PFSK-1 (cell line): ENCODE measurements around the gene CUL4A.

Source experiments
- FOXP2 ChIP-seq: optimal IDR thresholded peaks from 2 replicates; pipeline ENCODE3; 2011; ENCODE audit warnings: borderline replicate concordance, control low read depth, inconsistent platforms; ENCODE audit not compliant: insufficient read depth; ENCODE audit errors: extremely low read length, extremely low read depth
- POLR2AphosphoS5 ChIP-seq: IDR thresholded peaks from 2 replicates; pipeline ENCODE4 v1.6.1; 2012; ENCODE audit warnings: low read depth, mild to moderate bottlenecking, control low read depth, low read length, moderate library complexity
- REST ChIP-seq, 2 experiments: IDR thresholded peaks; 2 replicates each; pipeline versions ENCODE4 v1.6.1 to v1.8.0; 2011 to 2012; ENCODE audit warnings: low read depth in 2 of 2, low read length in 2 of 2, control low read depth in 1 of 2, inconsistent platforms in 1 of 2, mild to moderate bottlenecking in 1 of 2, moderate library complexity in 1 of 2; ENCODE audit not compliant: insufficient read depth in 1 of 2
- SIN3A ChIP-seq: IDR thresholded peaks from 2 replicates; pipeline ENCODE4 v1.6.1; 2012; ENCODE audit warnings: mild to moderate bottlenecking, low read length, moderate library complexity, borderline replicate concordance; ENCODE audit not compliant: insufficient read depth
- TAF1 ChIP-seq: IDR thresholded peaks from 2 replicates; pipeline ENCODE4 v1.6.1; 2012; ENCODE audit warnings: low read length, control low read depth, borderline replicate concordance; ENCODE audit not compliant: insufficient read depth

CUL4A gene

GRCh38 chr13:113260996-113261395, 51.6 kb downstream of the CUL4A start:
- TF ChIP-seq TAF1 (no peak), FOXP2 (no peak), POLR2AphosphoS5 (no peak), SIN3A (no peak), REST (IDR thresholded peaks at IDR 0.05; ENCODE audit: insufficient read depth in 1 of 2, low read depth in 2 of 2, low read length in 2 of 2) (no peak)

- no peak for TF ChIP-seq REST (IDR thresholded peaks at IDR 0.05; ENCODE audit: insufficient read depth in 1 of 2, low read depth in 2 of 2, low read length in 2 of 2)
- no peak for TF ChIP-seq TAF1
Observed at GRCh38 chr13:113267642-113268405, 58.4 kb downstream of the CUL4A start.

GRCh38 chr13:113272031-113272430, 62.6 kb downstream of the CUL4A start:
- TF ChIP-seq REST (IDR thresholded peaks at IDR 0.05; ENCODE audit: insufficient read depth in 1 of 2, low read depth in 2 of 2, low read length in 2 of 2) (no peak), POLR2AphosphoS5 (no peak), TAF1 (no peak), SIN3A (no peak), FOXP2 (no peak)

- TF ChIP-seq REST (IDR thresholded peaks at IDR 0.05; ENCODE audit: insufficient read depth in 1 of 2, low read depth in 2 of 2, low read length in 2 of 2) (no peak), FOXP2 (no peak), TAF1 (no peak), SIN3A (no peak), POLR2AphosphoS5 (no peak)
Observed at GRCh38 chr13:113272701-113273181, 63.3 kb downstream of the CUL4A start.

GRCh38 chr13:113273321-113273720, 63.9 kb downstream of the CUL4A start:
- TF ChIP-seq REST (IDR thresholded peaks at IDR 0.05; ENCODE audit: insufficient read depth in 1 of 2, low read depth in 2 of 2, low read length in 2 of 2): no peak
- no peak for TF ChIP-seq SIN3A
- no peak for TF ChIP-seq FOXP2
- TF ChIP-seq TAF1: no peak
